Hepatocyte (in vitro differentiated cells): ENCODE measurements around the gene UBE2QL1. TPM values are rescaled to one million over a fixed set of nuclear protein-coding genes. Genes with fewer than 3 reads are reported as not detected.

ENCODE experiments used
- DNase-seq: peaks from one replicate; pipeline ENCODE4 v3.0.0-alpha.2; 2016; ENCODE audit warnings: low spot score
- H2AFZ ChIP-seq: fragments of 200-600 bp; sonication (generic); 2 replicates; pipeline ENCODE4 v1.6.0; 2016; ENCODE audit warnings: antibody characterized with exemption, mild to moderate bottlenecking
- H3K27ac ChIP-seq: fragments of 200-600 bp; sonication (generic); 2 replicates; pipeline ENCODE4 v1.5.1; 2016; ENCODE audit warnings: mild to moderate bottlenecking
- H3K27me3 ChIP-seq: fragments of 200-600 bp; sonication (generic); 2 replicates; pipeline ENCODE4 v1.6.1; 2016
- H3K36me3 ChIP-seq: fragments of 200-600 bp; sonication (generic); replicated peaks from 2 replicates; pipeline ENCODE4 v1.5.1; 2016; ENCODE audit warnings: low read depth; ENCODE audit not compliant: insufficient read depth
- H3K4me1 ChIP-seq: fragments of 200-600 bp; sonication (generic); 2 replicates; pipeline ENCODE4 v1.5.1; 2016; ENCODE audit warnings: mild to moderate bottlenecking, moderate library complexity; ENCODE audit not compliant: insufficient read depth
- H3K4me2 ChIP-seq: fragments of 200-600 bp; sonication (generic); 2 replicates; pipeline ENCODE4 v1.6.0; 2016
- H3K4me3 ChIP-seq: fragments of 200-600 bp; sonication (generic); 2 replicates; pipeline ENCODE4 v1.5.1; 2016; ENCODE audit warnings: mild to moderate bottlenecking
- H3K79me2 ChIP-seq: fragments of 200-600 bp; sonication (generic); 2 replicates; pipeline ENCODE4 v1.6.0; 2017; ENCODE audit warnings: mild to moderate bottlenecking
- H3K9me2 ChIP-seq: fragments of 200-600 bp; sonication (generic); replicated peaks from 2 replicates; pipeline ENCODE4 v1.6.0; 2017; ENCODE audit warnings: mild to moderate bottlenecking; ENCODE audit not compliant: insufficient read depth
- H3K9me3 ChIP-seq: fragments of 200-600 bp; sonication (generic); 2 replicates; pipeline ENCODE4 v1.5.1; 2016; ENCODE audit warnings: low read depth, mild to moderate bottlenecking
- H4K20me1 ChIP-seq: fragments of 200-600 bp; sonication (generic); 2 replicates; pipeline ENCODE4 v1.6.0; 2016; ENCODE audit warnings: mild to moderate bottlenecking; ENCODE audit not compliant: insufficient read depth, poor library complexity, severe bottlenecking
- CTCF ChIP-seq: fragments of 200-600 bp; sonication (generic); IDR thresholded peaks from 2 replicates; pipeline ENCODE4 v1.5.1; 2016; ENCODE audit warnings: antibody characterized with exemption, mild to moderate bottlenecking; ENCODE audit not compliant: poor library complexity
- EZH2 ChIP-seq: fragments of 200-600 bp; sonication (generic); IDR thresholded peaks from 2 replicates; pipeline ENCODE4 v1.6.1; 2016; ENCODE audit warnings: antibody characterized with exemption, mild to moderate bottlenecking, borderline replicate concordance
- EZH2phosphoT487 ChIP-seq: fragments of 200-600 bp; sonication (generic); IDR thresholded peaks from one replicate; pipeline ENCODE4 v1.6.1; 2018; ENCODE audit warnings: antibody characterized with exemption, mild to moderate bottlenecking, low read depth, moderate library complexity; ENCODE audit not compliant: unreplicated experiment, severe bottlenecking
- WGBS: methylation state at CpG from one replicate; pipeline ENCODE4 v1.1.6; 2016; ENCODE audit warnings: low lambda C conversion rate; ENCODE audit errors: missing lambda C conversion rate; 5-methylcytosine and 5-hydroxymethylcytosine counted together
- polyA plus RNA-seq: library from polyadenylated mRNA; unstranded; fragments of >200 nt; fragmentation: Nextera tagmentation; extraction: Ambion mirVana; gene quantifications from 2 replicates; pipeline ENCODE4 v1.2.1, GENCODE V29; 2016
- total RNA-seq: library from RNA; depleted of rRNA; stranded (reverse); fragments of >200 nt; gene quantifications from 2 replicates; pipeline ENCODE4 v1.2.3, GENCODE V29; 2014

UBE2QL1 gene
- total and polyA plus RNA-seq, 2 experiments from 2014 or later = 0.17 TPM; not detected in 1

GRCh38 chr5:6487081-6487480 is 38.4 kb downstream of the UBE2QL1 start:
- H3K4me2 ChIP-seq = no peak overlapping the region
- H3K27me3 ChIP-seq = peaks cover 3% of the 10 kb centered on the region
- H4K20me1 ChIP-seq = no peaks in the 10 kb centered on the region
- H3K79me2 ChIP-seq = no peaks in the 10 kb centered on the region
- H2AFZ ChIP-seq = no peak overlapping the region
- no peak overlapping the region for H3K4me3 ChIP-seq
- no peak for TF ChIP-seq CTCF
- no peak for TF ChIP-seq EZH2
- no peaks in the 10 kb centered on the region for H3K9me3 ChIP-seq
- no peaks in the 10 kb centered on the region for H3K9me2 ChIP-seq
- no peaks in the 10 kb centered on the region for H3K4me1 ChIP-seq
- no peak for DNase-seq
- H3K27ac ChIP-seq = no peak overlapping the region
- WGBS = 73% methylated on average over 3 of the region's 3 CpGs
- no peaks in the 10 kb centered on the region for H3K36me3 ChIP-seq

- Histone ChIP-seq H3K9me2 (no peaks in the 10 kb centered on the region), H3K79me2 (no peaks in the 10 kb centered on the region), H3K4me1 (no peaks in the 10 kb centered on the region), H3K9me3 (no peaks in the 10 kb centered on the region), H4K20me1 (no peaks in the 10 kb centered on the region), H3K4me3 (no peak overlapping the region), H3K36me3 (no peaks in the 10 kb centered on the region), H3K4me2 (no peak overlapping the region), H3K27ac (no peak overlapping the region), H2AFZ (no peak overlapping the region), H3K27me3 (peaks cover 3% of the 10 kb centered on the region)
- DNase-seq = no peak
- TF ChIP-seq CTCF = no peak
- TF ChIP-seq EZH2 = no peak
- TF ChIP-seq EZH2phosphoT487 = no peak
- WGBS = 21% methylated on average over 4 of the region's 4 CpGs
Measured at GRCh38 chr5:6488021-6488420, 39.4 kb downstream of the UBE2QL1 start.

GRCh38 chr5:6489643-6490185 is 41.1 kb downstream of the UBE2QL1 start:
- 87% methylated on average over 10 of the region's 10 CpGs for WGBS
- no peak overlapping the region for H2AFZ ChIP-seq
- no peaks in the 10 kb centered on the region for H3K4me1 ChIP-seq
- H3K4me2 ChIP-seq = no peak overlapping the region
- TF ChIP-seq CTCF (no peak), EZH2phosphoT487 (no peak), EZH2 (no peak)
- no peak overlapping the region for H3K4me3 ChIP-seq
- H4K20me1 ChIP-seq = no peaks in the 10 kb centered on the region
- H3K27me3 ChIP-seq = peaks cover 3% of the 10 kb centered on the region
- H3K9me3 ChIP-seq = no peaks in the 10 kb centered on the region
- DNase-seq = no peak
- H3K36me3 ChIP-seq = no peaks in the 10 kb centered on the region
- H3K27ac ChIP-seq = no peak overlapping the region
- H3K79me2 ChIP-seq = no peaks in the 10 kb centered on the region
- no peaks in the 10 kb centered on the region for H3K9me2 ChIP-seq

- Histone ChIP-seq H3K9me2 (no peaks in the 10 kb centered on the region), H3K27me3 (peaks cover 3% of the 10 kb centered on the region), H3K4me1 (no peaks in the 10 kb centered on the region), H2AFZ (no peak overlapping the region), H3K4me3 (no peak overlapping the region), H3K36me3 (no peaks in the 10 kb centered on the region), H3K4me2 (no peak overlapping the region), H3K79me2 (no peaks in the 10 kb centered on the region), H4K20me1 (no peaks in the 10 kb centered on the region), H3K27ac (no peak overlapping the region), H3K9me3 (no peaks in the 10 kb centered on the region)
- no peak for TF ChIP-seq CTCF
- TF ChIP-seq EZH2phosphoT487 = no peak
- TF ChIP-seq EZH2 = no peak
- 82% methylated on average over 9 of the region's 9 CpGs for WGBS
- no peak for DNase-seq
Measured at GRCh38 chr5:6490246-6490645, 41.6 kb downstream of the UBE2QL1 start.
